ENCODE results near the gene AP4S1.

AP4S1 gene

GRCh38 chr14:30993071-30993470 is 32.4 kb upstream of the AP4S1 start:
- Histone ChIP-seq H3K9me3 (ENCODE audit: control insufficient read depth, insufficient read depth, low read depth, low read length) (no peaks in the 10 kb centered on the region), H3K36me3 (ENCODE audit: control insufficient read depth in 2 of 2, insufficient read depth in 1 of 2, low read length in 2 of 2) (peaks cover 0 to 3% of the 10 kb centered on the region in 2 experiments; a peak in 2 of 3 replicates), H3K4me3 (ENCODE audit: low read depth, low read length) (no peak overlapping the region), H3K4me1 (ENCODE audit: control insufficient read depth, insufficient read depth, low read length) (peaks cover 17% of the 10 kb centered on the region), H3K27ac (ENCODE audit: extremely low read depth, low read depth, low read length) (no peak overlapping the region)
- ChIA-PET CTCF (interaction anchor here (0.6 to 0.8 kb wide), 2 partner anchors 67 to 98 kb away, joined by 3 to 4 read pairs; no protein-coding TSS in a partner anchor), POLR2A (interaction anchor here (1.1 kb wide), 1 partner anchor 9 kb away, joined by 4 read pairs; no protein-coding TSS in a partner anchor)
- TF ChIP-seq GFI1B (tag by site-specific recombination; IDR thresholded peaks at IDR 0.05) (no peak), SETDB1 (IDR thresholded peaks at IDR 0.05; ENCODE audit: insufficient read length, low read length) (no peak), ZBTB10 (tag by site-specific recombination; IDR thresholded peaks at IDR 0.05) (no peak), BCL11B (tag by site-specific recombination; IDR thresholded peaks at IDR 0.05; ENCODE audit: low read depth) (no peak), PRDM2 (tag by site-specific recombination; IDR thresholded peaks at IDR 0.05; ENCODE audit: borderline replicate concordance) (no peak), OSR2 (tag by site-specific recombination; IDR thresholded peaks at IDR 0.05) (no peak), ZNF513 (tag by site-specific recombination; IDR thresholded peaks at IDR 0.05) (no peak), KLF10 (tag by site-specific recombination; IDR thresholded peaks at IDR 0.05) (no peak), ZNF658 (tag by site-specific recombination; IDR thresholded peaks at IDR 0.05) (no peak), EGR2 (tag by site-specific recombination; IDR thresholded peaks at IDR 0.05; ENCODE audit: low read depth) (no peak), ZNF394 (tag by site-specific recombination; IDR thresholded peaks at IDR 0.05; ENCODE audit: borderline replicate concordance) (no peak), ZSCAN5A (tag by site-specific recombination; IDR thresholded peaks at IDR 0.05) (no peak), ZNF768 (tag by site-specific recombination; IDR thresholded peaks at IDR 0.05) (no peak), KLF9 (tag by site-specific recombination; IDR thresholded peaks at IDR 0.05; ENCODE audit: low read depth) (no peak), SCRT1 (tag by site-specific recombination; IDR thresholded peaks at IDR 0.05; ENCODE audit: borderline replicate concordance) (no peak), OVOL3 (tag by site-specific recombination; IDR thresholded peaks at IDR 0.05) (no peak), ZBTB49 (tag by site-specific recombination; IDR thresholded peaks at IDR 0.05; ENCODE audit: low read depth) (no peak), ZNF624 (tag by site-specific recombination; IDR thresholded peaks at IDR 0.05) (no peak)

Measured in HEK293 (cell line).